ENCODE measurements around the gene TXN.
"Not testable (repeated sequence)": the region's sequence is repeated elsewhere in the genome, so short reads cannot be mapped to it uniquely, and the experiment has no call there.

TXN gene

GRCh38 chr9:110208031-110208430 is 48.3 kb downstream of the TXN start, which contains the start of gene C9orf152:
Gene C9orf152 (minus strand): TSS chr9:110208159. CDS start chr9:110207579, 580 bp downstream.
- no peak for DNase-seq

- DNase-seq: no peak
Measured at GRCh38 chr9:110207071-110207641, 49.2 kb downstream of the TXN start.

- DNase-seq: no peak
Measured at GRCh38 chr9:110206389-110206788, 49.9 kb downstream of the TXN start.

DNA sequence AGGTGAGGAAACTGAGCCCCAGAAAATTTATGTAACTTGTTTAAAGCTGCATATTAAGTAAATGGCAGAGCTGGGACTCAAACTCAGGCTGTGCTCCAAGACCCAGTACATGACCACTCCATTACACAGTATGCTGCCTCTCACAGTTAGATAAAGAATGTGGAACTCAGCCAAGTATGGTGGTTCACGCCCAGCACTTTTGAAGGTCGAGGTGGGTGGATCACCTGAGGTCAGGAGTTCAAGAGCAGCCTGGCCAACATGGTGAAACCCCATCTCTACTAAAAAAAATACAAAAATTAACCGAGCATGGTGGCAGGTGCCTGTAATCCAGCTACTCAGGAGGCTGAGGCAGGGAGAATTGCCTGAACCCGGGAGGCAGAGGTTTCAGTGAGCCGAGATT is 50.7 kb downstream of the TXN start:
- DNase-seq: not testable (repeated sequence)

- no peak for DNase-seq
Measured at GRCh38 chr9:110202232-110202631, 54.1 kb downstream of the TXN start.

- no peak for DNase-seq
Measured at GRCh38 chr9:110199643-110200042, 56.7 kb downstream of the TXN start.

DNA sequence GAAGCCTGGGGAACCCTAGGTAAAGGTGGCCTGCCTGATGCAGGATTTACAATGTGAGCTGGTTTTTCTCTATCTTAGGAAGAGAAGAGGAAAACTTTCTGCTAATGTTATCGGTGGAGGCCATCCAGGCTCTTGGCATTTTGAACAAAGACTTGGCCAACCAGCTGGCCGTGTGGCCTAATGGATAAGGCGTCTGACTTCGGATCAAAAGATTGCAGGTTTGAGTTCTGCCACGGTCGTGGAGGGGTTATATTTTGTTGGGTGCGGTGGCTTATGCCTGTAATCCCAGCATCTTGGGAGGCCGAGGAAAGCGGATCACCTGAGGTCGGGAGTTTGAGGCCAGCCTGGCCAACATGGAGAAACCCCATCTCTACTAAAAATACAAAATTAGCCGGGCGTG is 58.0 kb downstream of the TXN start:
- no peak for DNase-seq

- DNase-seq: no peak
Measured at GRCh38 chr9:110197330-110198187, 58.7 kb downstream of the TXN start.

- DNase-seq: not testable (repeated sequence)
Measured at GRCh38 chr9:110196084-110196499, 60.2 kb downstream of the TXN start.

Measured in suppressor macrophage treated with lipopolysaccharide for 1 hour (primary cell).